DLD1 (cell line): ENCODE measurements around the gene LRP8.
"Not testable (repeated sequence)": the region's sequence is repeated elsewhere in the genome, so short reads cannot be mapped to it uniquely, and the experiment has no call there.

Experiments
- in situ Hi-C: cut with HindIII; loops from 2 replicates; pipeline ENCODE4 v1.10.0; 2017; ENCODE audit warnings: low sequenced_read_pairs

LRP8 gene

DNA sequence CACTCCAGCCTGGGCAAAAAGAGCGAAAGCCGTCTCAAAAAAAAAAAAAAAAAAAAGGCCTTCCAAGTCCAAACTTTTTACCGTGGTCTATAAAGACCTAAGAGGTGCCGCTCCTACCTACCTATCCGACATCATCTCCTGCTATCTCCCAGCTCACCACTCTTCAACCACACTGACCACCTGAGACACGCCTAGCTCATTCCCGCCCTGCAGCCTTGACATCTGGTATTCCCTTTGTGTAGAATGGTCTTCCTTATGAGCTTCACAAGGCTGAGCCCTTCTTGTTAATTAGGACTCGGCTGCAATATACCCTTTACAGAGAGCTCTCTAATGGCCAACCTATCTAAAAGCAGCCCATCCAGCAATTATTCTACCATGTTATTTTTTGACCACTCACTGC is 90.2 kb downstream of the LRP8 start:
- in situ Hi-C loops: loop anchor here (10.0 kb wide), 1 partner anchor 57 kb away; no protein-coding TSS in a partner anchor

DNA sequence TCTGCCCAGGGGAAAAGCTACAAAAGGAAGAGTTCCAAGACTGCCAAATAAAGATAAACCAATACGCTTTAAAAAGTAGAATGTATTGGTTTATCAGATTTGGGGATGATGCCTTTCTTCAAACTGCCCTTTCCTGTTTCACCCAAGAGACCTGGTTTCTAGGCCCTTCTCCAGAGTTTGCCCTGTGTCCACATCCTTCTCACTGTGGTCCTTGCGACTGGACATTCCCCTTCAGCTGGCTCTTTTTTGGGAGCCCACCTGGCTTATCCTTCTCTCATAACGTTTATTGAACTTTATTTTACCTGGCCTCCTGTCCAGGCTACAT is 106.9 kb downstream of the LRP8 start:
- in situ Hi-C loops: no loop called here

DNA sequence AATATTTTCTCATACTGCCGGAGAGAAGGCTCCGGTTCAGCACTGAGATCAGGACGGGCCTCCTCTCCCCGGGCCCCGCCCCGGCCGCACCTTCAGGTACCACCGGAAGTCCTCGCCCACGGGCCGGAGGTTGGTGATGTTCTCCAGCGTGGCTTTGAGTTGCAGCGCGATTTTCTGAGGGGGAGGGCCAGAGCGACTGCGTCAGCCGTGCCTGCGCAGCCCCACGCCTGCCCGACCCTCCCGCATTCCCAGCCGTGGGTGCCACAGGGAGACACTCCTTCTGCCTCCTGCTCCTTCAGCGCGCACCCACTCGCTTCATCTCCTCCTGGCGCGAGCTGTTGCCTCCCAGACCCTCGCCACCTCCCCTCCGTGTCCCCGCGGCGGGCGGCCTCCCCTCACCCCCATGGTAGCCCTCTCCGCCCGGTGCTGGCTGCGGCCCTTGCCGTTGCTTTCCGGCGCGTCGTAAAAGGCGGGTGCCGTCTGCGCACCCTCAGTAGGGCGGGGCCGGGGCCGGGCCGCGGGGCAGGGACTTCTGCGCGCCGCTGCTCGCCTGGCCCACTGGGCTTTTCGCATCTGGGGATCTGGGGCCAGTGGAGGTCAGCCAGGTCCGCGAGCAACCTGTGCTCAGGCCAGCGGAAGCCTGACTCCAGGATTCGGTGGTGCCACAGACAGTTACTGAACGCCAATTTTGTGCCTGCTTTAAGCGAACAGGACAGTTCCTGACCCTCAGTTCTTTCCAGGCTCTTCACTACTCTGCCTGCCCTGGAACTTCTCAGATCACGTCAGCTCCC is 107.5 kb downstream of the LRP8 start, which contains the start of gene CZIB:
Gene CZIB, minus strand, starts transcription at position 464 of the 791 bp plus-strand sequence. Its CDS starts 59 bp downstream, at position 405.
- in situ Hi-C loops: no loop called here

DNA sequence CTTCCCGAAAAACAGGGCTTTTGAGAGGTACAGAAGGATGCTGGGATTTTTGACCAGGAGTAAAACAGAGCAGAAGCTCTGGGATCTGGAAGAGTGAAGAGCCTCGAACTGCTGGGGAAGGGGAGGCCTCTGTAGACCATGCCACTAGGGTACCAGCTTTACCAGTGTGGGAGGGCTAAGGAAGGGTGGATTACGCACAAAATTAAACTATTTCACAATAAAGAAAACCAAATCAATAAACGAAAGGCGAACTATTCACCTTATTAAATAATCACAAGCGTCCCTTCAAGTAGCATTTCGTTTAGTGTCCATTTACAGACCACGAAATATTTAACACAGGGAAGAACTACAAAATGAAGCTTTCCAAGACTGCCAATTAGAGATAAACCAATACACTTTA is 108.2 kb downstream of the LRP8 start:
- in situ Hi-C loops: no loop called here

DNA sequence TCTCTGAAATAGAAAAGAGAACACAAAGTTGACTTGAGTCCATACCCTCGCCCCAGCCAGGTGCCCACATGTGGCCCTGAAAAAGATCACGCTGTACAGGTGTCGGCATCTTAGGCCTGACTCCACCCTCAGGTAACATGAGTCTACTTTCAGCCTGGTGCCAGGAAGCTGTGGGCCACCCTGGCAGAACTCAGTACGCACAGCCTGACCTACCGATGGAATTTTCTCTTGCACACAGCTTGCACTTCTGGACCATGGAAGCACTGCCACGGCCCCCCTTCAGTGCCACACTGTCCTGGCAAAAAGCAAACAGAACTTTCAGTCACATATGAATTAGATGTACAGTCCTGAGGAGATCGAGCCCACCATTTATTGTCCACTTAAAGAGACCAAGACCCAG is 109.7 kb downstream of the LRP8 start:
- in situ Hi-C loops: no loop called here

DNA sequence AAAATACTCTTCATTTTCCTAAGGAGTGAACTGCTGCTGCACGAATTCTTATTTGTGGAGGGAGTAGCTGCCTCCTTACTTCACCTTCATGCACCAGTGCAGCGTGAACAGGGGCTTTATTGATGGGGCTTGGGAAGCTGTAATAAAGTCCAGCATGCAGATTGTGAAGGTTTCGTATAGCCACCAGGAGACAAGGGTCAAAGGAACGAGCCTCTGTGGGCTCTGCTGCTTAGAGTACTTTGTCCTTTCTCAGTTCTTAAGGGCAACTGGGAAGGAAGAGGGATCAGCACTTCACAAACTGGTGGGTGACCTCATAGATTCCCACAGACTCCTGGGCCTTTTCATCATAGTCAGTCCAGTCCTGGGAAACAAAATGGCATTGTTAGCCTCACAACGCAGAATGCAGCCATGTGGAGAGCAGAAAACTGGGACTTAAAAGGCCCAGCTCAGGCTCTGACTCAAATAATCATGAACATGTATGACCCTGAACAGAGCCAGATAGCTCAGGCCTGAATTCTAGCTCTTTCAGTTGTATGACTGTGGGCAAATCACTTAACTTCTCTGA is 113.4 kb downstream of the LRP8 start:
- in situ Hi-C loops: no loop called here

DNA sequence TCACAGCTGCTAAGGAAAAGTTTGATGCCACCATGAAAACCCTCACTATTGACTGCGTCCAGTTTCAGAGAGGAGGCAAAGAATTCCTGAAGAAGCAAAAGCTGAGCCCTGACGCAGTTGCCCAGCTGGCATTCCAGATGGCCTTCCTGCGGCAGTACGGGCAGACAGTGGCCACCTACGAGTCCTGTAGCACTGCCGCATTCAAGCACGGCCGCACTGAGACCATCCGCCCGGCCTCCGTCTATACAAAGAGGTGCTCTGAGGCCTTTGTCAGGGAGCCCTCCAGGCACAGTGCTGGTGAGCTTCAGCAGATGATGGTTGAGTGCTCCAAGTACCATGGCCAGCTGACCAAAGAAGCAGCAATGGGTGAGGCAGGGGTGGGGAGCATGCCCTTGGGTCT is 116.9 kb downstream of the LRP8 start:
- in situ Hi-C loops: no loop called here

DNA sequence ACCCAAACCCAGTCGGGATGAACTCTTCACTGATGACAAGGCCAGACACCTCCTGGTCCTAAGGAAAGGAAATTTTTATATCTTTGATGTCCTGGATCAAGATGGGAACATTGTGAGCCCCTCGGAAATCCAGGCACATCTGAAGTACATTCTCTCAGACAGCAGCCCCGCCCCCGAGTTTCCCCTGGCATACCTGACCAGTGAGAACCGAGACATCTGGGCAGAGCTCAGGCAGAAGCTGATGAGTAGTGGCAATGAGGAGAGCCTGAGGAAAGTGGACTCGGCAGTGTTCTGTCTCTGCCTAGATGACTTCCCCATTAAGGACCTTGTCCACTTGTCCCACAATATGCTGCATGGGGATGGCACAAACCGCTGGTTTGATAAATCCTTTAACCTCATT is 117.5 kb downstream of the LRP8 start:
- in situ Hi-C loops: no loop called here

DNA sequence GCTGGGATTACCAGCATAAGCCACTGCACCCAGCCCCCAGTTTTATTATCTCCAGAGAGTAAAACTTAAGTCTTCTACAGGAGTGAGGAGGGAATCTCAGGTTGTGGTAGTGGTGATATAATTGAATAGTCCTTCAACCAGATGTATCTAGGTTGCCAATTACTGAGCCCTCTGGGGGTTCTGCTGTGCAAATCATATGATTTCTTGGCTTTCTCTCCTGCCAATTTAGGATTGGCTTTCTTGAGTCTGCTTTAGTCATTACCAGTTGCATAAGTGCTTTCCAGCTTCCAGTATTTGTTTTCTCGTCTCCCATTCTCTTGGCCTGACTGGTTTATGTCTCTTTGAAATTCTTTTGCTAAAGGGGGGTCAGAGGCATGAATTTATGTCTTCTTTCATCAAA is 120.1 kb downstream of the LRP8 start:
- in situ Hi-C loops: no loop called here

DNA sequence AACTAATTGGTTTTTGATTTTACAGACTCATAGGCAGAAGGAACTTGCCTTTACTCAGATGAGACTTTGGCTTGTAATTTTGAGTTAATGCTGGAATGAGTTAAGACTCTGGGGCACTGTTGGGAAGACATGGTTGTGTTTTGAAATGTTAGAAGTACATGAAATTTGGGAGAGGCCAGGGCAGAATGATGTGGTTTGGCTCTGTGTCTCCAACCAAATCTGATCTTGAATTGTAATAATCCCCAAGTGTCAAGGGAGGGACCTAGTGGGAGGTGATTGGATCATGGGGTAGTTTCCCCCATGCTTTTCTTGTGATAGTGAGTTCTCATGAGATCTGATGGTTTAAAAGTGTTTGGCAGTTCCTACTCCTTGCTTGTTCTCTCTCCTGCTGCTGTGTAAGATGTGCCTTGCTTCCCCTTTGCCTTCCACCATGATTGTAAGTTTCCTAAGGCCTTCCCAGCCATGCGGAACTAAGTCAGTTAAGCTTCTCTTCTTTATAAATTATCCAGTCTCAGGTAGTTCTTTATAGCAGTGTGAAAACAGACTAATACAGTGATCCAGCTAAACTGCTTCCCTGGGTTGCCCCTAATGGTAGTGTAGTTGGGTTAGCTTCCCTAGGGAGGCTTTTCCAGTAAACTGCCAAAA is 121.0 kb downstream of the LRP8 start:
- in situ Hi-C loops: no loop called here

DNA sequence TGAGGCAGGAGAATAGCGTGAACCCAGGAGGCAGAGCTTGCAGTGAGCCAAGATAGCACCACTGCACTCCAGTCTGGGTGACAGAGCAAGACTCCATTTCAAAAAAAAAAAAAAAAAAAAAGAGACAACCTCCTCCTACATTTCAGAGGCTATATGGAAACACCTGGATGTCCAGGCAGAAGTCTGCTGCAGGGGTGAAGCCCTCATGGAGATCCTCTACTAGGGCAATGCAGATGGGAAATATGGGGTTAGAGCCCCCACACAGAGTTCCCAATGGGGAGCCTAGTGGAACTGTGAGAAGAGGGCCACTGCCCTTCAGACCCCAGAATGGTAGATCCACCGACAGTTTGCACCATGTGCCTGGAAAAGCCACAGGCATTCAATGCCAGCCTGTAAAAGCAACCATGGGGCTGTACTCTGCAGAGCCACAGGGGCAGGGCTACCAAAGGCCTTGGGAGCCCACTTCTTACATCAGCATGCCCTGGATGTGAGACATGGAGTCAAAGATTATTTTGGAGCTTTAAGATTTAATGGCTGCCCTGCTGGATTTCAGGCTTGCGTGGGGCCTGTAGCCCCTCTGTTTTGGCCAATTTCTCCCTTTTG is 121.7 kb downstream of the LRP8 start:
- in situ Hi-C loops: not testable (repeated sequence)

DNA sequence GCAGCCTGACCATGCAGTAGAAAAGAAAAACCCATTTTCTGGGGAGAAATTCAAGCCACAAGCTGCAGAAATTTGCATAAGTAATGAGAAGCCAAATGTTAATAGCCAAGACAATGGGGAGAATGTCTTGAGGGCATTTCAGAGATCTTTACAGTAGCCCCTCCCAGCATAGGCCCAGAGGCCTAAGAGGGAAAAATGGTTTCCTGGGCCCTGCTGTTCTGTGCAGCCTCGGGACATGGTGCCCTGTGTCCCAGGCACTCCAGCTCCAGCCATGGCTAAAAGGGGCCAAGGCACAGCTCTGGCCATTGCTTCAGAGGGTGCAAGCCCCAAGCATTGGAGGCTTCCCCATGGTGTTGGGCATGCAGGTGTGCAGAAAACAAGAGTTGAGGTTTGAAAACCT is 122.4 kb downstream of the LRP8 start:
- in situ Hi-C loops: not testable (repeated sequence)

DNA sequence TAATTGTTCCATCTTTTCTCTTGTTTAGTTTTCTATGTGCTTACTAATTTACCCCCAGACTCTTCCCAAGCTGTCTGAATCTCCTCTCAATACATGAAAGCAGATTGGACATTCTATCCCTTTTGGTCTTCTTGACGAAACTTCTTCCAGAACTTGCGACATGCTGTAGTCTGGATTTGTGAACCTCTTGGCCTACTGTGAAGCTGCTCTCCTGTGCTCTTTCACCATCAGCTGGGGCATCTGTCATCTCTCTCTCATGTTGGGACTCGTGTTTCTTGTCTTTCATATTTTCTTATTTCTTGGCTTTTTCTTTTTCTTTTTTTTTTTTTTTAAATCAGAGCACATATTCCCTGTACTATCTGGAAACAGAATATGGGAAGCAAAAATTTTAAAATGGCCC is 124.4 kb downstream of the LRP8 start:
- in situ Hi-C loops: no loop called here

DNA sequence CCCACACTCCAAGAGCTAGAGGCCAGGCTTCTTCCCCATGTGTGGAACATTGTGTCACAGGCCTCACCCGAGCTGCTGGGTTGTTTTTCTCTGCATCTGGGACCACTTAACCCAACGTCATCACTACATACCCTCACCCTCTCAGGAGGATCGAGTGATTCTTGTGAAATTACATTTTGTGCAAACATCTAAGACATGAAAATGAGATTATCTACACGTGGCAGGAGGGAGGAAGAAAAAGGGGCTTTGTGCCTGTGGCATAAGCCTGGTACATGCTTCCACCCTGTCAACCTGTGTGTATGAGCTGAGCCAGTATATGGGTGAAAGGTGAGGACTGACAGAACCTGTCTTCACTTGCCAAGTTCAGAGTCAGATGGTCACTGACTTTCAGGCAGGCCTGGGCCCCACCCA is 129.6 kb downstream of the LRP8 start:
- in situ Hi-C loops: no loop called here

DNA sequence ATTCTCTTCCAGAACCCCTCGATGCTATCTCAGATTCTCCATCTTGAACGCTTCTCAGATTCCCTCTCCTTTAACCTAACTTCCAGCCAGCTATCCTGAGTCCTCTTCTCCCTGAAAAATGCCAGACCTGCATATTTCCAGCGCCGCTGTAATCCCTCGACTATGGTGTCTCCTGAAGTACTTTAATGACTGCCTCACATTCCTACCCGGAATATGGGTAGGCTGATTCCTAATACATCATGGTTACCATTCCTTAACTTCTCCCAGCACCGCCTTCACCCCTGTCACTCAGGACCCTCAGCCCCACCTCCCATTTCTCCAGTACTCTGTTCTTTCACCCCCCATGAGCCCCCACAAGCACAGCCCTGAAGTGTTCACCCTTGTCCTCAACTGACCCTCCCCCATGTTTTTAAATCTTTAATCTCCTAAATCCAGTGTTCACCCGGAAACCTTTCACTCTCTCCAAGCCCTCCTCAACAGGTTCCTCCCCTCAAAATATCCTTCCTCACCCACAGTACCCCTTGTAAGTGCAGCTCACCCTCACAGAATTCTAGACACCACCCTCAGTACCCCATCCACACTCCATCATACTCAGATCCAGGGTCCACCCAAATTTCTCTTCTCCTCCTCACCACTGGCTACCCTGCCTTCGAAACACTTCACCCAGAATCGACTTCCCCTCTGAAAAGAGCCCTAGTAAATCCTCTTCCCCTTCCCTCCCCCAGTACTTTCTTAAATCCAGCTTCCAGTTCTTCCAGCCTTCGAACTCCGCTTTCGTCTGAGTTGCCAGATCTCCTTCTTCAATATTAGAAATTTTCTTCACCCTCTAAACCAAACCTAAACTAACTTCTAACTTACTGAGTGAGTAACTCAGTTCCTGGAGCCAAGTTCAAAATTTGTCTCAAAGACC is 130.3 kb downstream of the LRP8 start:
- in situ Hi-C loops: no loop called here

DNA sequence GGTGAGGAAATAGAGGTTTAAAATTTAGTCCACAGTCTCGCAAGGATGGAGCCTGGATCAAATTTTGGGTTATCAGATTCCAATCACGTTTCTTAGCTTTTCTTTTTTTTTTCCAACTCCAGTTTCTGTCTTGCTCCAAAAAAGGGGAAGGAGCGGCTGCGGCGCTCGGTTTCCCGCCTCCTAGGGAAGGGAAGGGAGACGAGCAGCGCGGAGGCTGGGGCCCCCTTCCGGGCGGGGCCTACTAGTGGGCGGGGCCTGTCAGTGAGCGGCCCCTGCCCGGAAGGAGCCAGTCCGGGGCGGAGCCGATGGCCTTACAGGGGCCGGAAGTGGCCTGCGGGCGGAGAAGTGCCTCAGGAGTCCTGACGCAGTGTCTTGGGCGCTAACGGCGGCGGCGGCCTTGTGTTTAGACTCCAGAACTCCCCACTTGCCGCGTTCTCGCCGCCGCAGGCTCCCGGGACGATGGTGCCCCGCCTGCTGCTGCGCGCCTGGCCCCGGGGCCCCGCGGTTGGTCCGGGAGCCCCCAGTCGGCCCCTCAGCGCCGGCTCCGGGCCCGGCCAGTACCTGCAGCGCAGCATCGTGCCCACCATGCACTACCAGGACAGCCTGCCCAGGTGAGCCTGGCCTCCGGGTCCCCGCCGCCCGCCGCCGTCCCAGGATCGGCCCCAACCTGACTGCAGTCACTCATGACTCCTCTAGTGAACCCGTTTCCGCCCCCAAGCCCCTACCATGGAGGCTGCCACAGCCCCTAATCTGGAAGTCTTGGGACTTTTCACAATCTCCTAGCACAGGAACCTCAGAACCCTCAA is 131.2 kb downstream of the LRP8 start, which contains the start of gene CPT2:
Gene CPT2, plus strand, starts transcription at position 340 of the 806 bp plus-strand sequence. Its CDS starts 120 bp downstream, at position 460.
- in situ Hi-C loops: no loop called here

DNA sequence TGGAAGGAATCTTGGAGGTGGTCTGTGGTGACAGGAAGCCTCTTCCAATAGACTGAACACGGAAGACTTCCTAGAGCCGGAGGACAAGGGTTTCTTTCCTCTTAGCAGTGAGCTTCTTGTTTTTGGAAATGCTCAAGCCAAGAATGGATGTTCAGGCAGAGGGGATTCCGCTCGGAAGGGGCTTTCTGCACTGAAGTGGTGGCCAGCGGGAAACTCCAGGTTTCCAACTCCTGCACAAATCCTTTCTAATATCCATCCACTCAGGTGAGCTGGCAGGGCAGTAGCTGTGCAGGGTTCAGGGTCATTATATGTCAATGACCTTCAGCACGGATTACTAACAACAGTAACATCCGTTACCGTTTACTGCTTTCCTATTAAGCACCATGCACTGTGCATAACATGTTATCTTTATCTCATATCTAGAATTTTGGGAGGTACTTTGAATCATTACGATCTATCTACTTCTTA is 131.8 kb downstream of the LRP8 start:
- in situ Hi-C loops: no loop called here

DNA sequence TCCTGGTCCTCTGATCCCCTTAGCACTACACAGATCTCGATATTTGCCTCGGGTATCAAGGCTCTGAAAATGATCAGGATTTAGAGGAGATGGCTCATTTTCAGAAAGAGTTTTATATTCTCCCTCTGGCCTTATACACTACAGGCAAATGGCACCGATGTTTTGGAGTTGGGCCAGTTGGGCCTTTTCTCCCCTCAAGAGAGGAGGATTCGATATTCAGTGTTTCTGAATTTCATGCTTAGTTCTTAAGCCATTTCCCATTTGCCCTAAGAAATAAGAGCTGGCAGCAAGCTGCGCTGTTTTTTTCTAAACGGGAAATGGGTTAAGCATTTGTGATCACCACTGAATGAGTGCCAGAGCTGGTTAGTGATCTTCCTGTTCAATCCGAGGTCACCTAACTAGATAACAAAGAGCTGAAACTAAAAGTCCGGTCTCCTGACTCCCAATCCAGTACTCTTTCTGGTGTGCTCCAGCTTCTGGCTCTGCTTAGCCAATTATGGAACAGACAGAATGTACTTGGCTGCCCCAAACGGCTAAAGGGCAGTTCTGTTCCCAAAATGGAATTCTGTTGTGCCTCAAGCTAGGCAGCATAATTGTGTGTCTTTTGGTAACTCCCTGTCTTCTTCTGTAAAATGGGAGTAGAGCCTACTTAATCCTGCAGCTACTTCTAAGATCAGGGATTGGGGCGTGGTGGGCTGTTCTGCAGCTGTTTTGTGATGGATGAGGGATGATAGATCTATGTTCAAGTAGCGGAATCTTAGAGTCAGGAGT is 132.4 kb downstream of the LRP8 start:
- in situ Hi-C loops: no loop called here
